Measurements from ENCODE around the gene NOS1AP.

NOS1AP gene

GRCh38 chr1:162389971-162390370, 320.5 kb downstream of the NOS1AP start:
- Histone ChIP-seq H3K4me3 (ENCODE audit: extremely low read depth, insufficient read depth, low read length, poor library complexity, severe bottlenecking) (no peak overlapping the region), H3K4me1 (ENCODE audit: control insufficient read depth, insufficient read depth, low read length, poor library complexity, severe bottlenecking) (peaks cover 17% of the 10 kb centered on the region), H3K9me3 (ENCODE audit: control insufficient read depth, low read length) (no peaks in the 10 kb centered on the region), H3K27ac (ENCODE audit: low read depth, low read length, severe bottlenecking) (no peak overlapping the region), H3K36me3 (ENCODE audit: control insufficient read depth, insufficient read depth, low read length) (no peaks in the 10 kb centered on the region)
- 89 to 100% methylated on average over 2 to 5 of the region's 9 CpGs for WGBS, 2 experiments (ENCODE audit: insufficient coverage in 2 of 2)

DNA sequence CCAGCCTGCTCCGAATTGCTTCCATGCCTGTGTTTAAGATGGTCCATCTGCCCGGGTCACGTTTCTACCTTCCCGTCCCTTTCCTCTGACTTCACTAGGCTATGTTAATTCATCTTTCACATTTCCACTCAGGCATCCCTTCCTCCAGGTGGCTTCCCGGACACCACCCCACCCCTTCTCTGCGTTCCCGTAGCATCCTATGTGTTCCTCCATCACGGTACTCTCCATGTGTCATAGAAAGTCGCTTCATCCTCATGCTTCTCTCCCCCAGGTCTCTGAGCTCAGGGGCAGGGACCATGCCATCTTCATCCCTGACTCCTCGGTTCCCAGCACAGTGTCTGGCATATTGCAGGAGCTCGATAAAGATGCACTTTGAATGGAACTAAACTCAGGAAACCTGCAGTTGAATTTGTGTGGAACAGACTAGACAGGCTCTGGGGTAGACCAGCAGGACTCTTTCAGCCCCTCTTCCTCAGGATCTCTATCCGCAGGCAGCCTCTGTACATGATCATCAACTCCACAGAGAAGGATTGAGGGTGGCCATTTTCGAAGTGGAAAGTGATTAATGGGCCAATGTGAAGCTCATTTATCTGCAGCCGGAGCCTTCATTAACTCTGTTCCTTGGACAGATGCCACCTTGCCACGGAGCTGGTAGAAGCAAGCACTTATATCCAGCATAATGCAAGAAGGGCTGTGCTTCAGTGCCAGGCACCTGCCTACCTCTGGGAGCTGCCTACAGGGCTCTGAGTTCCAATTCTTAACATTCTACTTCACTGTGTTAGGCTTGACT, 321.1 kb downstream of the NOS1AP start:
- 88 to 89% methylated on average over 13 of the region's 15 CpGs for WGBS, 2 experiments (ENCODE audit: insufficient coverage in 2 of 2)
- no peaks in the 10 kb centered on the region for H3K9me3 ChIP-seq (ENCODE audit: control insufficient read depth, low read length)
- H3K27ac ChIP-seq (ENCODE audit: low read depth, low read length, severe bottlenecking) = no peak overlapping the region
- no peak overlapping the region for H3K4me3 ChIP-seq (ENCODE audit: extremely low read depth, insufficient read depth, low read length, poor library complexity, severe bottlenecking)
- peaks cover 15% of the 10 kb centered on the region for H3K4me1 ChIP-seq (ENCODE audit: control insufficient read depth, insufficient read depth, low read length, poor library complexity, severe bottlenecking)
- H3K36me3 ChIP-seq (ENCODE audit: control insufficient read depth, insufficient read depth, low read length) = no peaks in the 10 kb centered on the region

DNA sequence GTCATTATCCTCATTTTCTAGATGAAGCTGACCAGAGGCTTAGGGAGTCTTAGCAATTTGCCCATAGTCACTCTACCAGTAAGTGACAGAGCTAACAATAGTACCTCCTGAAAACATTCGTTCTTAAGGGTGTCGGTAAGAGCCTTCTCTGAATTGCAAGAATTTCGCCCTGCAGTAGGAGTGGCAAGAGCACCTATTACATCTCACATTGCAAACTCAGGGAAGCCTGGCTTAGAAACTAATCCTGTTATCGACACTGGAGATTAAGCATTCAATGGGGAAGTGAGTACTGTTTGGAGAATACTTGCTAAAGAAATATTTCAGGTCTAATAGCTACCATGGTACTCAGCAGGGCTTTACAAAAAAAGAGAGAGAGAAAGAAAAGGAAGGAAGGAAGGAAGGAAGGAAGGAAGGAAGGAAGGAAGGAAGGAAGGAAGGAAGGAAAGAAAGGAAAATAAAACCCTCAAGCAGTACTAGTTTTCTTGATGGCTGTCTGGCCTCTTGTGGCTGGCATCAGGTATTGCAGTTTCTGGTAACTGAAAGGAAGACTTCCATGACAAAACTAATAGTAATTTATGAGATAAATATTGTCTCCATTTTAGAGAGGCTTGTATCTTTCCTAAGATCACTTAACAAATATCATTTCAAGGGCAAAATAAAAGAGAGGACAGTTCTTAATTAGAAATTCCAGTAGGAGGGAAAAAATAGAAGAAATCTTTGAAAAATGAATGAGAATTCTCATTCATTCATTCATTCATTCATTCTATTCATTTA, 322.5 kb downstream of the NOS1AP start:
- no peaks in the 10 kb centered on the region for H3K36me3 ChIP-seq (ENCODE audit: control insufficient read depth, insufficient read depth, low read length)
- WGBS, 2 experiments (ENCODE audit: insufficient coverage in 2 of 2) = 67 to 83% methylated on average over 1 to 2 of the region's 4 CpGs
- no peak overlapping the region for H3K4me3 ChIP-seq (ENCODE audit: extremely low read depth, insufficient read depth, low read length, poor library complexity, severe bottlenecking)
- H3K9me3 ChIP-seq (ENCODE audit: control insufficient read depth, low read length) = no peaks in the 10 kb centered on the region
- no peak overlapping the region for H3K27ac ChIP-seq (ENCODE audit: low read depth, low read length, severe bottlenecking)
- peaks cover 15% of the 10 kb centered on the region for H3K4me1 ChIP-seq (ENCODE audit: control insufficient read depth, insufficient read depth, low read length, poor library complexity, severe bottlenecking)

DNA sequence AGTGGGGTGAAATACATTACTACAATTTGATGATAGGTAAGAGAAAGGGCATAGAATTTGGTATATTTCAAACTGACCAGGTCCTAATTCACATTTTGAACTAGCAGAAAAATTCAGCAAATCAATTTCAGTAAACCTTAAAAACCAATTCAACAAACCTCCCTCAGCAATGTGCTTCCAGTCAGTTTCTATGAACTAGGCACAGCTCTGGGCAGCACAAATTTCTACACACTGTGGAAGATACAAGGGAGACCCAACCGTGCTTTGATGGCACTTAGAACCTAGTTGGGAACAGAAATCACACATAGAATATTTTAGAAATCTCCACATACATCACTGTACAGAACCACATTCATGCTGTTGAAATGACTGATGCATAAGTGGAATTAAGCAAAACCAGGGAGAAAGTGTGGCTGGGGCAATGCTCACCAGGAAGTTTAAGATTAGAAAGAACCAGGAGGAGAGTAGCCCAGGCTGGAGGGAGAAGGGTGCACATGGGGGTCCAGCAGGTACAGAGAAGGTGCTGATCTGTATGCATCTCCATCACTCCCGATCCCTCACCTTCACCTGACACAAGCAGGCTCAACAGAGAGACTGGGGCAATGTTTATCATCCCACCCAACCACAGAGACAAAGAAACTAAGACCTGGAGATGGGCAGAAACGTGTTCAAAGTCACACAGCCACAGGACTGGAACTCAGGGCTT, 326.9 kb downstream of the NOS1AP start:
- no peak overlapping the region for H3K4me3 ChIP-seq (ENCODE audit: extremely low read depth, insufficient read depth, low read length, poor library complexity, severe bottlenecking)
- peaks cover 12% of the 10 kb centered on the region for H3K4me1 ChIP-seq (ENCODE audit: control insufficient read depth, insufficient read depth, low read length, poor library complexity, severe bottlenecking)
- no peak overlapping the region for H3K27ac ChIP-seq (ENCODE audit: low read depth, low read length, severe bottlenecking)
- H3K9me3 ChIP-seq (ENCODE audit: control insufficient read depth, low read length) = no peaks in the 10 kb centered on the region
- 90 to 92% methylated on average over 1 to 2 of the region's 3 CpGs for WGBS, 2 experiments (ENCODE audit: insufficient coverage in 2 of 2)
- H3K36me3 ChIP-seq (ENCODE audit: control insufficient read depth, insufficient read depth, low read length) = no peaks in the 10 kb centered on the region

DNA sequence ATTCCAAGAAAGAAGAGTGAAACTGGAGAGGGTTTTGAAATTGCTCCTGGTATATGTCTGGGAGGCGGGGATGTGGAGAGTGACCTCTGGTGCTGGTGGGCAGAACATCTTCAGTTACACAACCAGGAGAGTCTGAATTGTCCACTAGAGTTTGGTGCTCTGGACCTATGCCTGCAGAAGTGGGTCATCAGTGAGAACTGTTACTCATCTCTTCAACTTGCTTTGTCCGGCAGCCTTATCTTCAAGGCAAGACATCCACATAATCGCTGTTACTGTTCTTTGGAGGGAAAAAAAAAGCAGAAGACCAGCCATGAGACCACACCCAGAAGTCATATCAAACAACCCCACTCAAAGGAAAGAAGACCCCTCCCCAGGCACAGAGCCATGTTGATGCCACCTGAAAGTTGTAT, 327.6 kb downstream of the NOS1AP start:
- no peak overlapping the region for H3K4me3 ChIP-seq (ENCODE audit: extremely low read depth, insufficient read depth, low read length, poor library complexity, severe bottlenecking)
- no peaks in the 10 kb centered on the region for H3K36me3 ChIP-seq (ENCODE audit: control insufficient read depth, insufficient read depth, low read length)
- H3K27ac ChIP-seq (ENCODE audit: low read depth, low read length, severe bottlenecking) = no peak overlapping the region
- peaks cover 12% of the 10 kb centered on the region for H3K4me1 ChIP-seq (ENCODE audit: control insufficient read depth, insufficient read depth, low read length, poor library complexity, severe bottlenecking)
- H3K9me3 ChIP-seq (ENCODE audit: control insufficient read depth, low read length) = no peaks in the 10 kb centered on the region
- WGBS, 2 experiments (ENCODE audit: insufficient coverage in 2 of 2) = 88 to 89% methylated on average over 1 of the region's 3 CpGs

- Histone ChIP-seq H3K36me3 (ENCODE audit: control insufficient read depth, insufficient read depth, low read length) (no peaks in the 10 kb centered on the region), H3K9me3 (ENCODE audit: control insufficient read depth, low read length) (no peaks in the 10 kb centered on the region), H3K4me1 (ENCODE audit: control insufficient read depth, insufficient read depth, low read length, poor library complexity, severe bottlenecking) (peaks cover 12% of the 10 kb centered on the region), H3K27ac (ENCODE audit: low read depth, low read length, severe bottlenecking) (no peak overlapping the region), H3K4me3 (ENCODE audit: extremely low read depth, insufficient read depth, low read length, poor library complexity, severe bottlenecking) (no peak overlapping the region)
- WGBS, 2 experiments (ENCODE audit: insufficient coverage in 2 of 2) = 100% methylated on average over 1 of the region's 3 CpGs; no CpG with 5 or more reads in 1 of the 2 experiments
Measured at GRCh38 chr1:162397943-162398560, 328.6 kb downstream of the NOS1AP start.

DNA sequence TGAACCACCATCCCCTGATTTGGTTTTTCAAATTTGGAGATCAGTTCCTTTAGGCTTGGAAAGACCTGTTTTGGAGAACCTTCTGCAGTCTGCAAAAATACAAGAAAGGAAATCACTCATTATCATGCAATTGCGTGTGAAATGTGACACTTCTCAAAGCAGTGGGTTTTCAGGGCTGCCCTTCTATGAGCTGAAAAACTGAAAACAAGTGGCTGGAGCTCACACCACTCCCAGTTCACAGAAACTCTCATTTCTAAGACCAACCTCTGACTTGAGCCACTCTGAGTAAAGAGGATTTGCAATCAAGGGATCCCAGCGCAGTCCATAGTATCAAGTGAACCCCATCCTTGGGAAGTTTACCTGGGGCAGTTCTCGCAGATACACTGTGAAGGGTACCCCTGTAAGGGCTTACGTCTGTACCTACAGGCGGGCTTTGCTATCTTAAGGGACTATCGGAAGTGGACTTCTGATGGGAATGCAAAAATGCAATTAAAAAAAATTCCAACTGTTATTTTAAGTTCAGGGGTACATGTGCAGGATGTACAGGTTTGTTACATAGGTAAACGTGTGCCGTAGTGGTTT, 329.6 kb downstream of the NOS1AP start:
- H3K4me1 ChIP-seq (ENCODE audit: control insufficient read depth, insufficient read depth, low read length, poor library complexity, severe bottlenecking) = peaks cover 12% of the 10 kb centered on the region
- H3K36me3 ChIP-seq (ENCODE audit: control insufficient read depth, insufficient read depth, low read length) = no peaks in the 10 kb centered on the region
- H3K4me3 ChIP-seq (ENCODE audit: extremely low read depth, insufficient read depth, low read length, poor library complexity, severe bottlenecking) = no peak overlapping the region
- WGBS, 2 experiments (ENCODE audit: insufficient coverage in 2 of 2) = 87 to 88% methylated on average over 4 to 5 of the region's 8 CpGs
- no peak overlapping the region for H3K27ac ChIP-seq (ENCODE audit: low read depth, low read length, severe bottlenecking)
- no peaks in the 10 kb centered on the region for H3K9me3 ChIP-seq (ENCODE audit: control insufficient read depth, low read length)

DNA sequence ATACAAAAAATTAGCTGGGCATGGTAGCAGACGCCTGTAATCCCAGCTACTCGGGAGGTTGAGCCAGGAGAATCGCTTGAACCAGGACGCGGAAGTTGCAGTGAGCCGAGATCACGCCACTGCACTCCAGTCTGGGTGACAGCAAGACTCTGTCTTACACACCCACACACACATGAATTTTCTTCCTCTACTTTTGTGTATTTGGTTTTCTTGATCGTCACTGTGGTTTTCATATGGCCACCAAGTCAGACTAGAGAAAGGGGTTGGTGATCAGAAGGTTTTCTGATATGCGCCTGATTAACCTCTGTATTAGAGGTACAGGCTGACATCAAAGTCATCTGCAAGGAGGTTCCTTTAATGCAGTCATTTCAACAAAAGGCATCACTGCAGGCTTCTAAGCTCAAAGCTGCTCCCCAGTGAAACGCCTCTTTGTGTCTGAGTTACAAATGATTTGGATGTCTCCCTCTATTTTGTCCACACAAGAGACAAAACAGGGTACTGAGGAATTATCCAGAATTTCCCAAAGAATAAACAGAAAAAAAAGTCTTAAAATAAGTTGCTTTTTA, 331.4 kb downstream of the NOS1AP start:
- Histone ChIP-seq H3K4me1 (ENCODE audit: control insufficient read depth, insufficient read depth, low read length, poor library complexity, severe bottlenecking) (peaks cover 12% of the 10 kb centered on the region), H3K27ac (ENCODE audit: low read depth, low read length, severe bottlenecking) (no peak overlapping the region), H3K4me3 (ENCODE audit: extremely low read depth, insufficient read depth, low read length, poor library complexity, severe bottlenecking) (no peak overlapping the region), H3K9me3 (ENCODE audit: control insufficient read depth, low read length) (no peaks in the 10 kb centered on the region), H3K36me3 (ENCODE audit: control insufficient read depth, insufficient read depth, low read length) (no peaks in the 10 kb centered on the region)
- 91 to 96% methylated on average over 8 of the region's 10 CpGs for WGBS, 2 experiments (ENCODE audit: insufficient coverage in 2 of 2)

DNA sequence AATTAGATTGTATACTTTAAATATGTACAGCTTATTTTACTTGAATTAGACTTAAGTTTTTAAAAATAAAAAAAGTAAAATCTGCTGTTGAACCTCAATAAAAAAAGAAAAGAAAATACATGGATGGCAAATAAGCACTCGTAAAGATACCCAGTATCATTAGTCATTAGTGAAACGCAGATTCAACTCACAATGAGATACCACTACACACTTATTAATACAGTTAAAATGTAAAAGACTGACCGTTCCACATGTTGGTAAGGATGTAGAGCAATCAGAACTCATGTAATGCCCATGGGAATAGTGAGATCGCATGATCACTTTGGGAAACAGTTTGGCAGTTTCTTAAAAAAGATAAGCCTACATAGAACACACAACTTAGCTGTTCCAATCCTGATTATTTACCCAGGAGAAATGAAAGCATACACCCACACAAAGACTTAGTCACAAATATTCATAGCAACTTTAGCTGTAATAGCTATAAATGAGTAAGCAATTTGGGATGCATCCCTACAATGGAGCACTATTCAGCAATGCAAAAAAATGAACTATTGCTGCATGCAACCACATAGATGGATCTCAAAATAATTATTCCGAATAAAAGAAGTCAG, 335.2 kb downstream of the NOS1AP start:
- H3K4me3 ChIP-seq (ENCODE audit: extremely low read depth, insufficient read depth, low read length, poor library complexity, severe bottlenecking) = no peak overlapping the region
- H3K27ac ChIP-seq (ENCODE audit: low read depth, low read length, severe bottlenecking) = no peak overlapping the region
- H3K9me3 ChIP-seq (ENCODE audit: control insufficient read depth, low read length) = no peaks in the 10 kb centered on the region
- no peaks in the 10 kb centered on the region for H3K36me3 ChIP-seq (ENCODE audit: control insufficient read depth, insufficient read depth, low read length)
- no peaks in the 10 kb centered on the region for H3K4me1 ChIP-seq (ENCODE audit: control insufficient read depth, insufficient read depth, low read length, poor library complexity, severe bottlenecking)
- WGBS, 2 experiments (ENCODE audit: insufficient coverage in 2 of 2) = 80% methylated on average over 2 of the region's 5 CpGs; no CpG with 5 or more reads in 1 of the 2 experiments
